K562 (cell line): Measurements from ENCODE around the gene PLXDC2. TPM values are rescaled to one million over a fixed set of nuclear protein-coding genes. Genes with fewer than 3 reads are reported as not detected.

Source experiments
- ATF1 ChIP-seq, 2 experiments: fragments of 450-650 bp in 1 of 2; IDR thresholded peaks; 2 replicates each; pipeline ENCODE4 v1.6.1; 2016; ENCODE audit warnings: missing compliant biosample characterization in 1 of 2, missing genetic modification characterization in 1 of 2
- YY1 ChIP-seq, 3 experiments: IDR thresholded peaks; 2 replicates each; pipeline ENCODE4 v1.6.1; 2011; ENCODE audit warnings: low read length in 2 of 3, mild to moderate bottlenecking in 2 of 3, moderate library complexity in 2 of 3, borderline replicate concordance in 1 of 3, control low read depth in 1 of 3, low read depth in 1 of 3; ENCODE audit not compliant: insufficient read depth in 3 of 3, insufficient replicate concordance in 2 of 3, control insufficient read depth in 1 of 3, insufficient read length in 1 of 3; ENCODE audit errors: extremely low read depth in 1 of 3
- ZNF197 ChIP-seq: fragments of 200-800 bp; sonication (Bioruptor generic); IDR thresholded peaks from 2 replicates; pipeline ENCODE4 v1.6.1; 2016; ENCODE audit warnings: low read depth, missing genetic modification characterization, missing compliant biosample characterization
- ZNF41 ChIP-seq: fragments of 250-450 bp; sonication (Bioruptor Pico); conservative IDR thresholded peaks from 2 replicates; pipeline ENCODE4 v1.4.0; 2020; ENCODE audit warnings: mild to moderate bottlenecking
- polyA plus RNA-seq, 8 experiments: library from polyadenylated mRNA; depleted of rRNA in 4 of 8; stranded (reverse) in 5 of 8; unstranded in 3 of 8; fragments of >200 nt; fragmentation: Nextera tagmentation in 2 of 8; fragmentation: Illumina TruSeq in 1 of 8; extraction: Ambion mirVana in 2 of 8; extraction: Trizol in 1 of 8; gene quantifications; 2 replicates each; pipeline versions ENCODE4 v1.2.1 to v1.2.3, GENCODE V29; 2011 to 2014; ENCODE audit warnings: inconsistent platforms in 1 of 8, missing spikeins in 1 of 8
- total RNA-seq, 7 experiments: library from RNA; depleted of rRNA in 6 of 7; stranded (reverse); fragments of >200 nt in 6 of 7; fragmentation: Illumina TruSeq in 2 of 7; extraction: Trizol in 2 of 7; gene quantifications; 2 replicates each; pipeline versions ENCODE4 v1.2.1 to v1.2.3, GENCODE V29; 2011 to 2021; ENCODE audit warnings: low replicate concordance in 1 of 7
- TF ChIP-seq, protein P1 (sequence below): IDR thresholded peaks from 2 replicates; pipeline ENCODE4 v1.6.1; 2016; ENCODE audit warnings: missing genetic modification characterization, missing compliant biosample characterization
- TF ChIP-seq, protein P2 (sequence below), 3 experiments: fragments of 200-800 bp in 1 of 3; sonication (Bioruptor generic) in 1 of 3; sonication (generic) in 1 of 3; formaldehyde crosslinking in 1 of 3; IDR thresholded peaks; 2 replicates each; pipeline versions ENCODE4 v1.6.1 to v1.8.0; 2016 to 2022; ENCODE audit warnings: mild to moderate bottlenecking in 2 of 3, missing compliant biosample characterization in 2 of 3, missing genetic modification characterization in 2 of 3, missing genetic modification reagents in 1 of 3

Gene PLXDC2
- total and polyA plus RNA-seq, 9 of the 15 experiments (the other 6 are each of a cell fraction or from before 2014, with no cell fraction given): 0.01 to 0.33 (median 0.10) TPM; not detected in 3

DNA sequence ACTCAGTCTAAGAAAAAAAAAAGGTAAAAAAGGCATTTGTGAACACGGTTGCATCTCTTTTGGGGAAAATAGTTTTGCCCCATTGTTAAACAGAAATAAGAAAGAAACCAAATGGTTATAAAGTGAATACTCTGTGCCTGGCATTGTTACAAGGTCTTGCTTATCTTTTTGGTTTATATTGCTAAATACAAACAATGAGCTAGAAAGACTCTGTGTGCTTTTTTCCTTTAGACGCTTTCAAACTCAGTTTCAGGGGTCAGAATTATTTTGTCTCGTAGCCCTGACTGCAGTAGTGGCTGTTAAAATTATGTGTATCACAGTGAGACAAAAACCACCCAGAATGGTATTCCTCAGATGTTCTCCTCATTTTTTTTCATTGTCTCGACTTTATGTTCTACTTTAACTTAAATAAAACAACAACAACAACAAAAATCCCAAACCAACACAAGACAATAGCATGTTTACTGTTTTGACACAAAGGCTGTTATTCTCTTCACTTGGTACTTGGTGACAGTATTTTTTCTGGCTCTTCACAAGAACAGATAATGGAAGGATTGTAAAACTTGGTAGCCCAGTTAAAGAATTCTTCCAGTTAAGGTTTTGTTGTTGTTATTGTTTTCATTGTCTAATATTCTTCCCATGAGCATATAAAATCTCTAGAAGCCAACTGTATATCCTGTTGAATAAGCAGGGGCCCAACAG lies 190.1 kb downstream of the PLXDC2 start (continued):
- TF ChIP-seq ATF1 (CRISPR knock-in tag; IDR thresholded peaks at IDR 0.05) (no peak), ATF1 (tag; IDR thresholded peaks at IDR 0.05) (no peak), ZNF197 (CRISPR knock-in tag) (no peak), ZNF41 (no peak), YY1 (IDR thresholded peaks at IDR 0.05; ENCODE audit: borderline replicate concordance in 1 of 3, control insufficient read depth in 1 of 3, extremely low read depth in 1 of 3, insufficient read depth in 3 of 3, insufficient read length in 1 of 3, insufficient replicate concordance in 2 of 3, low read depth in 1 of 3, low read length in 2 of 3) (no peak)
- TF ChIP-seq, protein P1, sequence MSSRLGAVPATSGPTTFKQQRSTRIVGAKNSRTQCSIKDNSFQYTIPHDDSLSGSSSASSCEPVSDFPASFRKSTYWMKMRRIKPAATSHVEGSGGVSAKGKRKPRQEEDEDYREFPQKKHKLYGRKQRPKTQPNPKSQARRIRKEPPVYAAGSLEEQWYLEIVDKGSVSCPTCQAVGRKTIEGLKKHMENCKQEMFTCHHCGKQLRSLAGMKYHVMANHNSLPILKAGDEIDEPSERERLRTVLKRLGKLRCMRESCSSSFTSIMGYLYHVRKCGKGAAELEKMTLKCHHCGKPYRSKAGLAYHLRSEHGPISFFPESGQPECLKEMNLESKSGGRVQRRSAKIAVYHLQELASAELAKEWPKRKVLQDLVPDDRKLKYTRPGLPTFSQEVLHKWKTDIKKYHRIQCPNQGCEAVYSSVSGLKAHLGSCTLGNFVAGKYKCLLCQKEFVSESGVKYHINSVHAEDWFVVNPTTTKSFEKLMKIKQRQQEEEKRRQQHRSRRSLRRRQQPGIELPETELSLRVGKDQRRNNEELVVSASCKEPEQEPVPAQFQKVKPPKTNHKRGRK: no peak
- TF ChIP-seq, protein P2, sequence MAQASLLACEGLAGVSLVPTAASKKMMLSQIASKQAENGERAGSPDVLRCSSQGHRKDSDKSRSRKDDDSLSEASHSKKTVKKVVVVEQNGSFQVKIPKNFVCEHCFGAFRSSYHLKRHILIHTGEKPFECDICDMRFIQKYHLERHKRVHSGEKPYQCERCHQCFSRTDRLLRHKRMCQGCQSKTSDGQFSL (CRISPR knock-in tag; IDR thresholded peaks at IDR 0.05): no peak
- TF ChIP-seq, protein P2 (tag; IDR thresholded peaks at IDR 0.05): no peak
- TF ChIP-seq, all 486 proteins: peak for 0
